ENCODE measurements around the gene MAT2A.

DNA sequence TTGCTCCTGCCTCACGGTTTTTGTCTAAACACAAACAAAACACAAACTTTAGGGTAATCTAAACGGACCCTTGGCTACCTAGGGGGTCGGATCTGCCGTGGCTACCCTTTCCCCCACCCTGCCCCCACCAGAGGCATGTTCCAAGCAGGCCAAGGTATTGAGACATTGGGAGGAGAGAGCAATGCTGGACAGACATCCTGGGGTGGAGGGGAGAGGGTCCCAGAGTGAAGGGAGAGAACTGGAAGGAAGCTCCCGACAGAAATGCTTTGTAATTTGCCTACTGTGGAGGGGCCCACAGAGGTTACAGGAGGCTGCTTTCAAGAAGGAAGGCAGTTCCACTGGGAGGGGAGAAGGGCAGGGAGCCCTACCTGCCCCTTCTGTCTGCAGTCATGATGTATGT is 13.9 kb upstream of the MAT2A start:
- TF ChIP-seq BHLHE40 (IDR thresholded peaks at IDR 0.05; ENCODE audit: borderline replicate concordance), result no peak
- TF ChIP-seq, protein P1, sequence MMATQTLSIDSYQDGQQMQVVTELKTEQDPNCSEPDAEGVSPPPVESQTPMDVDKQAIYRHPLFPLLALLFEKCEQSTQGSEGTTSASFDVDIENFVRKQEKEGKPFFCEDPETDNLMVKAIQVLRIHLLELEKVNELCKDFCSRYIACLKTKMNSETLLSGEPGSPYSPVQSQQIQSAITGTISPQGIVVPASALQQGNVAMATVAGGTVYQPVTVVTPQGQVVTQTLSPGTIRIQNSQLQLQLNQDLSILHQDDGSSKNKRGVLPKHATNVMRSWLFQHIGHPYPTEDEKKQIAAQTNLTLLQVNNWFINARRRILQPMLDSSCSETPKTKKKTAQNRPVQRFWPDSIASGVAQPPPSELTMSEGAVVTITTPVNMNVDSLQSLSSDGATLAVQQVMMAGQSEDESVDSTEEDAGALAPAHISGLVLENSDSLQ (IDR thresholded peaks at IDR 0.05), result no peak
- TF ChIP-seq SP1 (IDR thresholded peaks at IDR 0.05), result no peak
- TF ChIP-seq NFRKB (IDR thresholded peaks at IDR 0.05), result no peak
- no peak for TF ChIP-seq FOXA1 (IDR thresholded peaks at IDR 0.05)
- TF ChIP-seq SUZ12 (IDR thresholded peaks at IDR 0.05), result no peak
- no peak for TF ChIP-seq CTBP1 (IDR thresholded peaks at IDR 0.05; ENCODE audit: borderline replicate concordance)
- no peak for TF ChIP-seq ARNT (IDR thresholded peaks at IDR 0.05)
